HepG2 (cell line): Measurements from ENCODE around the gene GGPS1. TPM values are rescaled to one million over a fixed set of nuclear protein-coding genes. Genes with fewer than 3 reads are reported as not detected.

Experiments used
- ATAC-seq: fragments of 200-7000 bp; cut with Tn5 transposase; 3 replicates; pipeline ENCODE4 v1.9.1; 2020; ENCODE audit warnings: mild to moderate bottlenecking, moderate library complexity
- BruUV-seq: library from RNA; stranded (reverse); fragments of 400-500 nt; replicated peaks from 2 replicates; lab custom pipeline; 2021; lab: Mats Ljungman, UMichigan
- CTCF ChIA-PET: fragments of 300-600 bp; formaldehyde crosslinking; extraction: SDS; loops from one replicate; lab custom pipeline; 2021; ENCODE audit warnings: low total read pairs, inconsistent platforms, low intra/inter-chr PET ratio; lab: Yijun Ruan, JAX
- POLR2A ChIA-PET: fragments of 350-600 bp; sonication (Branson Sonifier 250); formaldehyde crosslinking; loops from one replicate; lab custom pipeline; 2020; ENCODE audit warnings: antibody characterized with exemption, inconsistent platforms; lab: Yijun Ruan, JAX
- DNase-seq: peaks from one replicate; pipeline ENCODE4 v3.0.0-alpha.2; 2015; ENCODE audit warnings: low spot score
- FAIRE-seq: peaks from 3 replicates; lab custom pipeline; 2011; peaks lifted over from hg19 to GRCh38; lab: Jason Lieb, UNC
- H2AFZ ChIP-seq: one replicate; pipeline ENCODE4 v1.6.1; 2011; ENCODE audit warnings: low read length, inconsistent platforms
- H3K27ac ChIP-seq: fragments of 300-600 bp; 3 replicates; pipeline ENCODE4 v1.8.0; 2011; ENCODE audit warnings: mixed run types, mild to moderate bottlenecking, mixed read lengths, low read length, inconsistent platforms; ENCODE audit not compliant: insufficient read depth; ENCODE audit errors: extremely low read length
- H3K27me3 ChIP-seq, 2 experiments: fragments of 200-600 bp in 1 of 2; 2 replicates in 1 of 2; 3 replicates in 1 of 2; pipeline versions ENCODE4 v1.6.0 to v1.8.0; 2011; ENCODE audit warnings: low read length in 2 of 2, mild to moderate bottlenecking in 2 of 2, moderate library complexity in 2 of 2, inconsistent platforms in 1 of 2; ENCODE audit not compliant: insufficient read depth in 2 of 2, control insufficient read depth in 1 of 2
- H3K36me3 ChIP-seq, 2 experiments: fragments of 200-600 bp in 1 of 2; replicated peaks in 1 of 2; 2 replicates in 1 of 2; 3 replicates in 1 of 2; pipeline versions ENCODE4 v1.5.1 to v1.8.0; 2011; ENCODE audit warnings: low read length in 2 of 2, inconsistent platforms in 1 of 2; ENCODE audit not compliant: insufficient read depth in 2 of 2, control insufficient read depth in 1 of 2
- H3K4me1 ChIP-seq: 2 replicates; pipeline ENCODE4 v1.5.1; 2012; ENCODE audit warnings: low read length, inconsistent platforms; ENCODE audit not compliant: insufficient read depth
- H3K4me2 ChIP-seq: 2 replicates; pipeline ENCODE4 v1.6.0; 2011; ENCODE audit warnings: low read depth, low read length, inconsistent platforms
- H3K4me3 ChIP-seq, 3 experiments: fragments of 200-600 bp in 1 of 3; sonication (generic), shearing (Covaris generic) in 1 of 3; replicated peaks in 1 of 3; 2 replicates each; pipeline ENCODE4 v1.5.1; 2011 to 2016; ENCODE audit warnings: low read length in 3 of 3, inconsistent platforms in 2 of 3, low read depth in 2 of 3, mild to moderate bottlenecking in 2 of 3, control low read depth in 1 of 3, mixed read lengths in 1 of 3; ENCODE audit not compliant: insufficient read depth in 1 of 3
- H3K79me2 ChIP-seq: one replicate; pipeline ENCODE4 v1.6.1; 2011; ENCODE audit warnings: low read length, inconsistent platforms; ENCODE audit not compliant: insufficient read depth
- H3K9ac ChIP-seq: 2 replicates; pipeline ENCODE4 v1.6.0; 2011; ENCODE audit warnings: mild to moderate bottlenecking, low read depth, low read length, inconsistent platforms; ENCODE audit not compliant: insufficient read depth
- H3K9me3 ChIP-seq: 2 replicates; pipeline ENCODE4 v1.5.1; 2012; ENCODE audit warnings: mild to moderate bottlenecking, low read length
- H4K20me1 ChIP-seq: 2 replicates; pipeline ENCODE4 v1.6.0; 2011; ENCODE audit warnings: inconsistent platforms, mild to moderate bottlenecking, low read length, moderate library complexity; ENCODE audit not compliant: insufficient read depth
- HDAC2 ChIP-seq: sonication (generic); formaldehyde crosslinking; IDR thresholded peaks from 2 replicates; pipeline ENCODE4 v1.4.0; 2020; ENCODE audit warnings: missing genetic modification reagents
- MAFG ChIP-seq: sonication (generic); formaldehyde crosslinking; IDR thresholded peaks from 2 replicates; pipeline ENCODE4 v1.5.1; 2020; ENCODE audit warnings: mild to moderate bottlenecking, missing genetic modification reagents
- NCOR1 ChIP-seq: fragments of 200-600 bp; sonication (generic); IDR thresholded peaks from 2 replicates; pipeline ENCODE4 v1.7.0; 2017; ENCODE audit warnings: antibody characterized with exemption, low read length, borderline replicate concordance
- NR3C1 ChIP-seq: sonication (generic); formaldehyde crosslinking; IDR thresholded peaks from 2 replicates; pipeline ENCODE4 v1.4.0; 2020; ENCODE audit warnings: missing genetic modification reagents
- RNF219 ChIP-seq: sonication (generic); formaldehyde crosslinking; IDR thresholded peaks from 2 replicates; pipeline ENCODE4 v1.5.0; 2020; ENCODE audit warnings: mild to moderate bottlenecking, missing genetic modification reagents
- SAP130 ChIP-seq: IDR thresholded peaks from 2 replicates; pipeline ENCODE4 v1.6.1; 2016; ENCODE audit warnings: low read depth
- ZNF205 ChIP-seq: IDR thresholded peaks from 2 replicates; pipeline ENCODE4 v1.6.1; 2018; ENCODE audit warnings: missing biosample characterization, missing genetic modification reagents
- ZNF510 ChIP-seq: sonication (generic); formaldehyde crosslinking; IDR thresholded peaks from 2 replicates; pipeline ENCODE4 v1.4.0; 2020; ENCODE audit warnings: low read depth, mild to moderate bottlenecking, missing genetic modification reagents
- WGBS: methylation state at CpG from one replicate; pipeline ENCODE4 v1.1.6; 2017; ENCODE audit warnings: low lambda C conversion rate; 5-methylcytosine and 5-hydroxymethylcytosine counted together
- in situ Hi-C: cut with HindIII; loops from 2 replicates; pipeline ENCODE4 v1.10.0; 2017; ENCODE audit warnings: low pct_unique_long_range_greater_than_20kb; ENCODE audit not compliant: extremely low pct_ligation_motif_present
- intact Hi-C: fragments of 100-400 bp; cut with micrococcal nuclease; formaldehyde crosslinking; loops from one replicate; pipeline ENCODE4 v1.10.0; 2022; ENCODE audit not compliant: unreplicated experiment
- polyA plus RNA-seq, 8 experiments: library from polyadenylated mRNA; depleted of rRNA in 3 of 8; stranded (reverse) in 7 of 8; unstranded in 1 of 8; fragments of >200 nt; fragmentation: Illumina TruSeq in 4 of 8; extraction: Trizol in 4 of 8; gene quantifications; 2 replicates each; pipeline versions ENCODE4 v1.2.1 to v1.2.3, GENCODE V29; 2011 to 2016; ENCODE audit warnings: low read depth in 4 of 8, missing spikeins in 1 of 8, mixed read lengths in 1 of 8; ENCODE audit not compliant: insufficient read depth in 1 of 8
- total RNA-seq, 5 experiments: library from RNA; depleted of rRNA; stranded (reverse); fragments of >200 nt; fragmentation: Illumina TruSeq; extraction: Trizol; gene quantifications; 2 replicates each; pipeline ENCODE4 v1.2.3, GENCODE V29; 2016; ENCODE audit warnings: low read depth in 1 of 5

GGPS1 gene
- total and polyA plus RNA-seq, 2 of the 13 experiments (the other 11 are each of a cell fraction or from before 2014, with no cell fraction given): 28.8 to 42.6 TPM

GRCh38 chr1:235297579-235297978 lies 30.8 kb upstream of the GGPS1 start:
- intact Hi-C loops (no loop called here), in situ Hi-C loops (no loop called here)
- FAIRE-seq (no peak), ATAC-seq (no peak), DNase-seq (no peak)
- H3K27me3 ChIP-seq: no peaks in the 10 kb centered on the region
- H3K9me3 ChIP-seq: no peaks in the 10 kb centered on the region
- no peak overlapping the region for H3K9ac ChIP-seq
- no peak overlapping the region for H3K27ac ChIP-seq
- no TSS peak for BruUV-seq
- no peak overlapping the region for H3K4me3 ChIP-seq
- H3K4me2 ChIP-seq: no peak overlapping the region
- peaks cover 90% of the 10 kb centered on the region for H3K79me2 ChIP-seq
- ChIA-PET CTCF (no interaction called here), POLR2A (no interaction called here)
- peaks cover 39% of the 10 kb centered on the region for H4K20me1 ChIP-seq
- no peak overlapping the region for H2AFZ ChIP-seq
- no peaks in the 10 kb centered on the region for H3K36me3 ChIP-seq
- 89% methylated on average over 3 of the region's 3 CpGs for WGBS
- TF ChIP-seq ZNF510 (CRISPR knock-in tag) (no peak), HDAC2 (CRISPR knock-in tag) (no peak), RNF219 (CRISPR knock-in tag) (no peak), NR3C1 (CRISPR knock-in tag) (no peak), NCOR1 (no peak), MAFG (CRISPR knock-in tag) (no peak)
- peaks cover 69% of the 10 kb centered on the region for H3K4me1 ChIP-seq

- DNase-seq (no peak), ATAC-seq (no peak), FAIRE-seq (no peak)
- peak overlapping the region; percentile 11; the same call in 1 of the 2 replicates for H3K4me2 ChIP-seq
- no TSS peak for BruUV-seq
- peak overlapping the region; percentile 46 for H3K27ac ChIP-seq
- H4K20me1 ChIP-seq: peaks cover 45% of the 10 kb centered on the region
- in situ Hi-C loops: no loop called here
- CTCF ChIA-PET: no interaction called here
- H3K4me3 ChIP-seq: no peak overlapping the region
- peaks cover 90% of the 10 kb centered on the region for H3K79me2 ChIP-seq
- no peak for TF ChIP-seq ZNF205 (CRISPR knock-in tag)
- TF ChIP-seq SAP130 (CRISPR knock-in tag): peak; percentile 30; the same call in 1 of the 2 replicates
- H3K9ac ChIP-seq: peak overlapping the region; percentile 3; the same call in 1 of the 2 replicates
- H3K36me3 ChIP-seq: no peaks in the 10 kb centered on the region
- H3K9me3 ChIP-seq: no peaks in the 10 kb centered on the region
- POLR2A ChIA-PET: interaction anchor here (0.8 kb wide), 1 partner anchor 29 kb away, joined by 3 read pairs; the partner anchor contains the start of gene ARID4B
- no peak overlapping the region for H2AFZ ChIP-seq
- 73% methylated on average over 2 of the region's 2 CpGs for WGBS
- intact Hi-C loops: no loop called here
- peaks cover 76% of the 10 kb centered on the region for H3K4me1 ChIP-seq
- no peaks in the 10 kb centered on the region for H3K27me3 ChIP-seq
These were observed 29.6 kb upstream of the GGPS1 start for GRCh38 chr1:235298758-235299157.
